Progenitor cell of endocrine pancreas (in vitro differentiated cells): ENCODE data around the gene SHC3. TPM values are rescaled to one million over a fixed set of nuclear protein-coding genes. Genes with fewer than 3 reads are reported as not detected.

ENCODE experiments used
- DNase-seq: peaks from one replicate; pipeline ENCODE4 v3.0.0; 2021; ENCODE audit warnings: low spot score; ENCODE audit not compliant: unreplicated experiment
- H3K27ac Mint-ChIP-seq: 2 replicates; pipeline ENCODE4 v1.8.0; 2021; ENCODE audit warnings: mild to moderate bottlenecking, moderate library complexity, mixed read lengths
- H3K27me3 Mint-ChIP-seq: 2 replicates; pipeline ENCODE4 v1.8.0; 2021; ENCODE audit warnings: mixed read lengths
- H3K36me3 Mint-ChIP-seq: 2 replicates; pipeline ENCODE4 v1.8.0; 2022; ENCODE audit warnings: mixed read lengths; ENCODE audit not compliant: insufficient read depth
- H3K4me1 Mint-ChIP-seq: 2 replicates; pipeline ENCODE4 v1.8.0; 2021; ENCODE audit warnings: low read depth, mixed read lengths
- H3K4me3 Mint-ChIP-seq: 2 replicates; pipeline ENCODE4 v1.8.0; 2021; ENCODE audit warnings: low read depth, mild to moderate bottlenecking, moderate library complexity, mixed read lengths
- H3K9me3 Mint-ChIP-seq: 2 replicates; pipeline ENCODE4 v1.8.0; 2021; ENCODE audit warnings: low read depth, mixed read lengths
- total RNA-seq: library from RNA; stranded (reverse); gene quantifications from 2 replicates; pipeline ENCODE4 v1.2.1, GENCODE V29; 2021
- TF ChIP-seq, protein P1 (sequence below): fragments of 200-600 bp; sonication (generic); IDR thresholded peaks from one replicate; pipeline ENCODE4 v1.5.0; 2021; ENCODE audit warnings: antibody characterized with exemption, mild to moderate bottlenecking; ENCODE audit not compliant: unreplicated experiment

The SHC3 gene
- total RNA-seq, 1 donor from 2014 or later: 1.3 TPM

GRCh38 chr9:89073397-89073796 lies 105.2 kb downstream of the SHC3 start:
- H3K36me3 Mint-ChIP-seq: no peaks in the 10 kb centered on the region
- peaks cover 14% of the 10 kb centered on the region for H3K4me1 Mint-ChIP-seq
- peaks cover 11% of the 10 kb centered on the region for H3K27me3 Mint-ChIP-seq
- DNase-seq: no peak
- TF ChIP-seq, protein P1, sequence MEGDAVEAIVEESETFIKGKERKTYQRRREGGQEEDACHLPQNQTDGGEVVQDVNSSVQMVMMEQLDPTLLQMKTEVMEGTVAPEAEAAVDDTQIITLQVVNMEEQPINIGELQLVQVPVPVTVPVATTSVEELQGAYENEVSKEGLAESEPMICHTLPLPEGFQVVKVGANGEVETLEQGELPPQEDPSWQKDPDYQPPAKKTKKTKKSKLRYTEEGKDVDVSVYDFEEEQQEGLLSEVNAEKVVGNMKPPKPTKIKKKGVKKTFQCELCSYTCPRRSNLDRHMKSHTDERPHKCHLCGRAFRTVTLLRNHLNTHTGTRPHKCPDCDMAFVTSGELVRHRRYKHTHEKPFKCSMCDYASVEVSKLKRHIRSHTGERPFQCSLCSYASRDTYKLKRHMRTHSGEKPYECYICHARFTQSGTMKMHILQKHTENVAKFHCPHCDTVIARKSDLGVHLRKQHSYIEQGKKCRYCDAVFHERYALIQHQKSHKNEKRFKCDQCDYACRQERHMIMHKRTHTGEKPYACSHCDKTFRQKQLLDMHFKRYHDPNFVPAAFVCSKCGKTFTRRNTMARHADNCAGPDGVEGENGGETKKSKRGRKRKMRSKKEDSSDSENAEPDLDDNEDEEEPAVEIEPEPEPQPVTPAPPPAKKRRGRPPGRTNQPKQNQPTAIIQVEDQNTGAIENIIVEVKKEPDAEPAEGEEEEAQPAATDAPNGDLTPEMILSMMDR: no peak
- H3K9me3 Mint-ChIP-seq: no peaks in the 10 kb centered on the region
- no peak overlapping the region for H3K4me3 Mint-ChIP-seq
- H3K27ac Mint-ChIP-seq: no peak overlapping the region

GRCh38 chr9:89071591-89071990 lies 107.0 kb downstream of the SHC3 start:
- no peaks in the 10 kb centered on the region for H3K36me3 Mint-ChIP-seq
- no peaks in the 10 kb centered on the region for H3K9me3 Mint-ChIP-seq
- no peak for DNase-seq
- no peak overlapping the region for H3K27ac Mint-ChIP-seq
- H3K4me3 Mint-ChIP-seq: no peak overlapping the region
- TF ChIP-seq, protein P1: no peak
- H3K4me1 Mint-ChIP-seq: no peaks in the 10 kb centered on the region
- peaks cover 15% of the 10 kb centered on the region for H3K27me3 Mint-ChIP-seq

DNA sequence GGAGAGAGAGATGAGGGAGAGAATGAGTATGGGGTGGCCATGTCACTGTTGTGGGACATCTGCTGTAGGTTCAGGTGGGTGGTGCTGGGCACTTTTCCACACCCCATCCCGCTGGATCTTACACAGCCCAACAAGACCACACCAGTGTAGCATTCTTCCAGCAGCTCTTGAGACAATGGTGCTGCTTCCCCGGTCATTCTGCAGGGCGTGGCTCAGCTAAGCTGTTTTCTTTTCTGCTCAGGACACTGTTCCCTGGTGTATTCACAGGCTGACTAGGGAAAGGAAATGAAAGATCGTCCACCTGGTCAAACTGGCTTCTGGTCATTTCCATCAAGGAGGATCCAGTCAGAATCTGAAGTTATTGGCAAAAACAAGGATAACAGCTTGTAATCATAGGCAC lies 111.8 kb downstream of the SHC3 start:
- no peak for DNase-seq
- H3K9me3 Mint-ChIP-seq: no peaks in the 10 kb centered on the region
- no peaks in the 10 kb centered on the region for H3K36me3 Mint-ChIP-seq
- H3K4me3 Mint-ChIP-seq: no peak overlapping the region
- H3K27ac Mint-ChIP-seq: no peak overlapping the region
- H3K27me3 Mint-ChIP-seq: peaks cover 8% of the 10 kb centered on the region
- TF ChIP-seq, protein P1: no peak
- no peaks in the 10 kb centered on the region for H3K4me1 Mint-ChIP-seq

- no peaks in the 10 kb centered on the region for H3K4me1 Mint-ChIP-seq
- TF ChIP-seq, protein P1: no peak
- no peak overlapping the region for H3K4me3 Mint-ChIP-seq
- no peak overlapping the region for H3K27ac Mint-ChIP-seq
- H3K9me3 Mint-ChIP-seq: no peaks in the 10 kb centered on the region
- no peak for DNase-seq
- H3K36me3 Mint-ChIP-seq: no peaks in the 10 kb centered on the region
- peaks cover 8% of the 10 kb centered on the region for H3K27me3 Mint-ChIP-seq
Measured at GRCh38 chr9:89065921-89066320, 112.7 kb downstream of the SHC3 start.

DNA sequence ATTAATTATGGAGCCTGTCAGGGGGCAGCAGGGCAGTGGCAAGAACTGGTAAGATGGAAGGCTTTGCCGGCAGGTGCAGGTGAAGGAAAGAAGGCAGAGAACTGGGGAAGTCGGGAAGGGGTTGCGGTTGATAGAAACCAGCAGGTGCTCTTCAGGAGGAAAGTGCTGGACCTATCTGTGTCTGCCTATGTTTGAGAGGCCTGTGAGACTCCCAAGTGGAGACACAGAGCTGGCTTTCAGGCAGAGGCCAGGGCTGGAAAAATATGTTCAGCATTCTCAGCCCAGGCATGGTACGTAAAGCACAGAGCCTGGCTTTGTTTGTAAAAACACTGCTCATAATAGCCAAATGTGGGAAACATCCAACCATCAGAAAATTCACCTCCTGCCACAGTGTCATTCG lies 117.8 kb downstream of the SHC3 start:
- Mint-ChIP-seq H3K4me3 (no peak overlapping the region), H3K36me3 (no peaks in the 10 kb centered on the region), H3K4me1 (no peaks in the 10 kb centered on the region), H3K9me3 (no peaks in the 10 kb centered on the region), H3K27me3 (no peaks in the 10 kb centered on the region), H3K27ac (no peak overlapping the region)
- no peak for DNase-seq
- TF ChIP-seq, protein P1: no peak
